HG03521 (cell line): ENCODE data around the gene CISTR.
"Not testable (repeated sequence)": the region's sequence is repeated elsewhere in the genome, so short reads cannot be mapped to it uniquely, and the experiment has no call there.

Source experiments
- ATAC-seq: cut with Tn5 transposase; IDR thresholded peaks from one replicate; pipeline ENCODE4 v1.9.1; 2021; ENCODE audit warnings: mild to moderate bottlenecking, moderate library complexity; ENCODE audit not compliant: unreplicated experiment

Gene CISTR

GRCh38 chr12:53751336-53752191, at the start of gene CISTR:
TSS of gene CISTR (minus strand) at chr12:53751979.
- peak; percentile 27 for ATAC-seq

GRCh38 chr12:53798575-53798974, 46.8 kb upstream of the CISTR start:
- ATAC-seq: no peak

GRCh38 chr12:53795927-53796326, 44.1 kb upstream of the CISTR start:
- no peak for ATAC-seq

GRCh38 chr12:53793221-53793620, 41.4 kb upstream of the CISTR start:
- no peak for ATAC-seq

GRCh38 chr12:53791735-53792326, 40.1 kb upstream of the CISTR start:
- no peak for ATAC-seq

- no peak for ATAC-seq
Observed at GRCh38 chr12:53789570-53789969, 37.8 kb upstream of the CISTR start.

GRCh38 chr12:53788892-53789291, 37.1 kb upstream of the CISTR start:
- no peak for ATAC-seq

- no peak for ATAC-seq
Observed at GRCh38 chr12:53786411-53786810, 34.6 kb upstream of the CISTR start.

- ATAC-seq: no peak
Observed at GRCh38 chr12:53785161-53785560, 33.4 kb upstream of the CISTR start.

GRCh38 chr12:53782093-53782703, 30.4 kb upstream of the CISTR start:
- no peak for ATAC-seq

GRCh38 chr12:53781228-53781801, 29.5 kb upstream of the CISTR start:
- ATAC-seq: no peak

GRCh38 chr12:53780323-53780722, 28.5 kb upstream of the CISTR start:
- no peak for ATAC-seq

- not testable (repeated sequence) for ATAC-seq
Observed at GRCh38 chr12:53779679-53780078, 27.9 kb upstream of the CISTR start.

GRCh38 chr12:53777936-53778644, 26.3 kb upstream of the CISTR start:
- ATAC-seq: no peak

GRCh38 chr12:53777412-53777811, 25.6 kb upstream of the CISTR start:
- ATAC-seq: no peak

- ATAC-seq: no peak
Observed at GRCh38 chr12:53776872-53777271, 25.1 kb upstream of the CISTR start.

GRCh38 chr12:53775478-53776145, 23.8 kb upstream of the CISTR start:
- no peak for ATAC-seq

- ATAC-seq: no peak
Observed at GRCh38 chr12:53770281-53770680, 18.5 kb upstream of the CISTR start.

GRCh38 chr12:53768976-53769375, 17.2 kb upstream of the CISTR start:
- ATAC-seq: no peak

GRCh38 chr12:53766881-53767280, 15.1 kb upstream of the CISTR start:
- ATAC-seq: no peak
